HepG2 (cell line): ENCODE data around the gene VRK3.

Source experiments
- ADNP ChIP-seq: sonication (generic); formaldehyde crosslinking; IDR thresholded peaks from 2 replicates; pipeline ENCODE4 v1.4.0; 2020; ENCODE audit warnings: missing genetic modification reagents
- BHLHE40 ChIP-seq: IDR thresholded peaks from 2 replicates; pipeline ENCODE4 v1.6.1; 2011; ENCODE audit warnings: low read length, improper control_type of control experiment
- ETV5 ChIP-seq: IDR thresholded peaks from 2 replicates; pipeline ENCODE4 v1.6.1; 2018; ENCODE audit warnings: missing biosample characterization, missing genetic modification reagents, inconsistent platforms, borderline replicate concordance
- ETV6 ChIP-seq: sonication (generic); formaldehyde crosslinking; conservative IDR thresholded peaks from 2 replicates; pipeline ENCODE4 v1.4.0; 2020; ENCODE audit warnings: missing genetic modification reagents
- KDM3A ChIP-seq: IDR thresholded peaks from 2 replicates; pipeline ENCODE4 v1.6.1; 2018; ENCODE audit warnings: low read depth, missing compliant biosample characterization
- RAD21 ChIP-seq: fragments of 450-650 bp; formaldehyde crosslinking; IDR thresholded peaks from 2 replicates; pipeline ENCODE4 v1.5.0; 2020; ENCODE audit warnings: mild to moderate bottlenecking
- ZNF121 ChIP-seq: sonication (generic); formaldehyde crosslinking; IDR thresholded peaks from 2 replicates; pipeline ENCODE4 v1.5.0; 2020; ENCODE audit warnings: mild to moderate bottlenecking, missing genetic modification reagents
- TF ChIP-seq, protein P1 (sequence below): sonication (generic); formaldehyde crosslinking; IDR thresholded peaks from 2 replicates; pipeline ENCODE4 v1.4.0; 2020; ENCODE audit warnings: missing genetic modification reagents

DNA sequence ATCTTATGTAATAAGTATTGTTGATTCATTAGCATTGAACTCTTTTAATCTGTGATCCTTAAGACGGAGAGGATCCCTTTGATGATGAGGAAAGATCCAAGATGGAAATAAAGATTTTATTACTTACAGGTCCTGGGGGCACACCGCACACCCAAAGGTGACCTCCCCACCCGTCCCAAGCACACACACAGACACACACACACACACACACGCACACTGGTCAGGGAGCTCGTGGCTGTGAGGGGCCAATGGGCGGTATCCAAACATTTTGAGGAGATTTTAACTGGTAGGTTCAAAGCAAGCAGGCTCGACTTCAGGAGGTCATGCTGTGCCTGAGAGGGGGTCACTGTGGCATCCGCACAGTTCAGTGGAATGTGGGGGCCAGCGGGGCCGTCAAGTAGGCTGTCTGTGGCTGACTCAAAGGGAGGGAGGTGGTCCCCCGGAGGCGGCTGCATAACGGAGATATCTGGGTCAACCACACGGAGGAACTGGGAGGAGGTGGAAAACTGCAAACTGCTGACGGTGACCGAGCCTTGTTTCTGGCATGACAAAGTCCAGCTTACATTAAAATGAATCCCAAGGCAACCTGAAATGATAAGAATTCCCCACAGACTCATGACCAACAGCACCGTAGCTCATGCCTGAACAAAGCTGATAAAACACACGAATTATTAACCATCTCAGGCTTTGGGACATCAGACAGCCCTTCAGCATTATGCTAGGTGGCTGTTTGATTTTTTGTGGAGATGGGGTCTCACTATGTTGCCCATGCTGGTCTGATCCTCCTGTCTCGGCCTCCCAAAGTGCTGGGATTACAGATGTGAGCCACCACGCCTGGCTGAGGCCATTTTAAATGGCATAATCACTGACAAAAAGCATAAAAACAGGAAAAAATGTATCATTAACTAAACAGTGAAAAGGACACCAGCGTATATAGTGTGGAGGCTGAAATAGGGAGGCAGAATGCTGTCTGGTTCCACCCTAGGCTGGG lies 43.3 kb downstream of the VRK3 start:
- no peak for TF ChIP-seq ETV5 (CRISPR knock-in tag)
- TF ChIP-seq, protein P1, sequence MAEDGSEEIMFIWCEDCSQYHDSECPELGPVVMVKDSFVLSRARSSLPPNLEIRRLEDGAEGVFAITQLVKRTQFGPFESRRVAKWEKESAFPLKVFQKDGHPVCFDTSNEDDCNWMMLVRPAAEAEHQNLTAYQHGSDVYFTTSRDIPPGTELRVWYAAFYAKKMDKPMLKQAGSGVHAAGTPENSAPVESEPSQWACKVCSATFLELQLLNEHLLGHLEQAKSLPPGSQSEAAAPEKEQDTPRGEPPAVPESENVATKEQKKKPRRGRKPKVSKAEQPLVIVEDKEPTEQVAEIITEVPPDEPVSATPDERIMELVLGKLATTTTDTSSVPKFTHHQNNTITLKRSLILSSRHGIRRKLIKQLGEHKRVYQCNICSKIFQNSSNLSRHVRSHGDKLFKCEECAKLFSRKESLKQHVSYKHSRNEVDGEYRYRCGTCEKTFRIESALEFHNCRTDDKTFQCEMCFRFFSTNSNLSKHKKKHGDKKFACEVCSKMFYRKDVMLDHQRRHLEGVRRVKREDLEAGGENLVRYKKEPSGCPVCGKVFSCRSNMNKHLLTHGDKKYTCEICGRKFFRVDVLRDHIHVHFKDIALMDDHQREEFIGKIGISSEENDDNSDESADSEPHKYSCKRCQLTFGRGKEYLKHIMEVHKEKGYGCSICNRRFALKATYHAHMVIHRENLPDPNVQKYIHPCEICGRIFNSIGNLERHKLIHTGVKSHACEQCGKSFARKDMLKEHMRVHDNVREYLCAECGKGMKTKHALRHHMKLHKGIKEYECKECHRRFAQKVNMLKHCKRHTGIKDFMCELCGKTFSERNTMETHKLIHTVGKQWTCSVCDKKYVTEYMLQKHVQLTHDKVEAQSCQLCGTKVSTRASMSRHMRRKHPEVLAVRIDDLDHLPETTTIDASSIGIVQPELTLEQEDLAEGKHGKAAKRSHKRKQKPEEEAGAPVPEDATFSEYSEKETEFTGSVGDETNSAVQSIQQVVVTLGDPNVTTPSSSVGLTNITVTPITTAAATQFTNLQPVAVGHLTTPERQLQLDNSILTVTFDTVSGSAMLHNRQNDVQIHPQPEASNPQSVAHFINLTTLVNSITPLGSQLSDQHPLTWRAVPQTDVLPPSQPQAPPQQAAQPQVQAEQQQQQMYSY (CRISPR knock-in tag) = no peak
- no peak for TF ChIP-seq KDM3A (CRISPR knock-in tag)
- TF ChIP-seq BHLHE40 = no peak
- no peak for TF ChIP-seq ETV6 (CRISPR knock-in tag)
- TF ChIP-seq ADNP = no peak
- TF ChIP-seq RAD21 (CRISPR knock-in tag) = no peak
- no peak for TF ChIP-seq ZNF121
